ENCODE data around the gene PACS2. TPM values are rescaled to one million over a fixed set of nuclear protein-coding genes. Genes with fewer than 3 reads are reported as not detected.

PACS2 gene
- total RNA-seq, 1 donor from 2014 or later, result 22.5 TPM

- Mint-ChIP-seq H3K36me3 (peaks cover 10% of the 10 kb centered on the region), H3K27me3 (ENCODE audit: insufficient read depth, low read depth) (peaks cover 4% of the 10 kb centered on the region), H3K9me3 (no peaks in the 10 kb centered on the region), H3K4me1 (no peaks in the 10 kb centered on the region), H3K4me3 (no peak overlapping the region), H3K27ac (no peak overlapping the region)
- Histone ChIP-seq H3K27ac (no peak overlapping the region), H3K9me3 (ENCODE audit: low read depth) (no peaks in the 10 kb centered on the region), H3K27me3 (no peaks in the 10 kb centered on the region), H3K79me2 (ENCODE audit: low read depth) (no peaks in the 10 kb centered on the region), H3K36me3 (no peaks in the 10 kb centered on the region), H4K20me1 (ENCODE audit: low read depth) (peaks cover 4% of the 10 kb centered on the region), H3K9ac (no peak overlapping the region), H3F3A (ENCODE audit: low read depth) (peaks cover 13% of the 10 kb centered on the region), H3K4me2 (no peak overlapping the region), H2AFZ (replicated peaks) (no peak overlapping the region), H3K4me3 (no peak overlapping the region), H3K4me1 (no peaks in the 10 kb centered on the region)
- no peak for TF ChIP-seq CTCF (IDR thresholded peaks at IDR 0.05)
- TF ChIP-seq EZH2phosphoT487 (IDR thresholded peaks at IDR 0.05), result no peak
- TF ChIP-seq EZH2 (IDR thresholded peaks at IDR 0.05), result no peak
- no peak for DNase-seq (ENCODE audit: low spot score)
Observed at GRCh38 chr14:105365681-105366080, 51.1 kb downstream of the PACS2 start.

GRCh38 chr14:105366386-105367074 lies 52.0 kb downstream of the PACS2 start:
- no peak overlapping the region for H3K4me3 ChIP-seq
- Mint-ChIP-seq H3K4me1 (no peaks in the 10 kb centered on the region), H3K27ac (peak overlapping the region; percentile 33), H3K36me3 (peaks cover 8% of the 10 kb centered on the region), H3K27me3 (ENCODE audit: insufficient read depth, low read depth) (peaks cover 4% of the 10 kb centered on the region), H3K9me3 (no peaks in the 10 kb centered on the region), H3K4me3 (no peak overlapping the region)
- no peak overlapping the region for H3K9ac ChIP-seq
- no peak overlapping the region for H2AFZ ChIP-seq (replicated peaks)
- H3K9me3 ChIP-seq (ENCODE audit: low read depth), result no peaks in the 10 kb centered on the region
- H3F3A ChIP-seq (ENCODE audit: low read depth), result peaks cover 14% of the 10 kb centered on the region
- H3K36me3 ChIP-seq, result no peaks in the 10 kb centered on the region
- no peaks in the 10 kb centered on the region for H3K4me1 ChIP-seq
- no peak overlapping the region for H3K27ac ChIP-seq
- no peak for TF ChIP-seq EZH2 (IDR thresholded peaks at IDR 0.05)
- no peak for TF ChIP-seq EZH2phosphoT487 (IDR thresholded peaks at IDR 0.05)
- TF ChIP-seq CTCF (IDR thresholded peaks at IDR 0.05), result no peak
- H3K4me2 ChIP-seq, result no peak overlapping the region
- no peak for DNase-seq (ENCODE audit: low spot score)
- H4K20me1 ChIP-seq (ENCODE audit: low read depth), result peaks cover 4% of the 10 kb centered on the region
- H3K27me3 ChIP-seq, result no peaks in the 10 kb centered on the region
- H3K79me2 ChIP-seq (ENCODE audit: low read depth), result no peaks in the 10 kb centered on the region

GRCh38 chr14:105367116-105368031 lies 52.8 kb downstream of the PACS2 start:
- peaks cover 8% of the 10 kb centered on the region for H3K36me3 Mint-ChIP-seq
- Histone ChIP-seq H3K27me3 (no peaks in the 10 kb centered on the region), H3K9me3 (ENCODE audit: low read depth) (no peaks in the 10 kb centered on the region), H3F3A (ENCODE audit: low read depth) (peaks cover 14% of the 10 kb centered on the region), H3K36me3 (no peaks in the 10 kb centered on the region), H3K4me2 (no peak overlapping the region), H4K20me1 (ENCODE audit: low read depth) (peaks cover 4% of the 10 kb centered on the region), H3K27ac (no peak overlapping the region), H3K79me2 (ENCODE audit: low read depth) (no peaks in the 10 kb centered on the region), H3K4me1 (no peaks in the 10 kb centered on the region), H2AFZ (replicated peaks) (no peak overlapping the region), H3K4me3 (no peak overlapping the region), H3K9ac (no peak overlapping the region)
- no peaks in the 10 kb centered on the region for H3K9me3 Mint-ChIP-seq
- peaks cover 4% of the 10 kb centered on the region for H3K27me3 Mint-ChIP-seq (ENCODE audit: insufficient read depth, low read depth)
- DNase-seq (ENCODE audit: low spot score), result no peak
- H3K4me3 Mint-ChIP-seq, result no peak overlapping the region
- no peaks in the 10 kb centered on the region for H3K4me1 Mint-ChIP-seq
- TF ChIP-seq EZH2 (IDR thresholded peaks at IDR 0.05), result no peak
- no peak for TF ChIP-seq CTCF (IDR thresholded peaks at IDR 0.05)
- H3K27ac Mint-ChIP-seq, result peak overlapping the region; percentile 33
